ENCODE data around the gene RBM15. TPM values are rescaled to one million over a fixed set of nuclear protein-coding genes. Genes with fewer than 3 reads are reported as not detected.

RBM15 gene
- total RNA-seq (2022; extraction: Qiagen RNA extraction; ENCODE audit: low read depth), result 6.0 to 11.8 TPM (median 7.7 TPM) in 5 replicates

DNA sequence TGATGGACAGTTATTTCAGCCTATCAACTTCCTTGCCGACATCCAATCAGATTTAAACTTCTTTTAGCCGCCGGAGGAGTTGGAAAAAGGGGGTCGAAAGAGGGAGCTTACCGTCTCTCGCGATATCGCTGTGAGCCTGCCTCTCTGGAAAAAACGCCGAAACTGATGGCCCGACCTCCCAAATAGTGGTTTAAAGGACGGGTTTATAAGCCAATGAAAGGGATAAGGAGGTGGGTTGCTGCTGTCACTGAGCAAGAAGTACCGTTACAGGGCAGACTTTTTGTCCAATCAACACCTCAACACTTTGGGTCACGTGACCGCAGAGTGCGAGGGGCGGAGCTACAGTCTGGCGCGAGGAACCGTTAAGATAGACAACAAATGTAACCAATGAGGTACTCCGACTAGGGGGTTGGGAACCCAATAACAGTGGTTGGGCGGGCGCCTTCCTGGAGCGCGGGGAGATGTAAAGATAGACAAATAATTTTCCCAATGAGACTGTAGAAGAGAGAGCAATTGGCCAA lies at the start of gene RBM15:
TSS of gene RBM15 (plus strand) at position 492 of the 521 bp plus-strand sequence. CDS start at position 521, 29 bp downstream.

GRCh38 chr1:110390692-110391245 lies 51.6 kb downstream of the RBM15 start, which contains the start of gene SLC16A4:
Gene SLC16A4 (minus strand): TSS chr1:110391026. CDS start chr1:110389323, 1,703 bp downstream.

Other genes with a start within 250 kb of the RBM15 start
- gene UBL4B, start 226.9 kb upstream of the RBM15 start, total RNA-seq (2022; extraction: Qiagen RNA extraction; ENCODE audit: low read depth), result not detected in 5 replicates
- gene SLC6A17, start 188.9 kb upstream of the RBM15 start, total RNA-seq (2022; extraction: Qiagen RNA extraction; ENCODE audit: low read depth), result 2.6 to 6.2 TPM (median 4.7 TPM) in 5 replicates
- 2.4 to 5.0 TPM (median 3.8 TPM) in 5 replicates for gene KCNC4, start 129.1 kb upstream of the RBM15 start, total RNA-seq (2022; extraction: Qiagen RNA extraction; ENCODE audit: low read depth)
- gene SLC16A4, start 51.6 kb downstream of the RBM15 start, total RNA-seq (2022; extraction: Qiagen RNA extraction; ENCODE audit: low read depth), result 26.0 to 41.9 TPM (median 37.9 TPM) in 5 replicates
- gene LAMTOR5, start 68.3 kb downstream of the RBM15 start, total RNA-seq (2022; extraction: Qiagen RNA extraction; ENCODE audit: low read depth), result 159 to 182 TPM (median 181 TPM) in 5 replicates
- not detected in 5 replicates for gene PROK1, start 111.8 kb downstream of the RBM15 start, total RNA-seq (2022; extraction: Qiagen RNA extraction; ENCODE audit: low read depth)
- gene KCNA10, start 179.8 kb downstream of the RBM15 start, total RNA-seq (2022; extraction: Qiagen RNA extraction; ENCODE audit: low read depth), result not detected in 5 replicates